ENCODE measurements around the gene CDH15. TPM values are rescaled to one million over a fixed set of nuclear protein-coding genes. Genes with fewer than 3 reads are reported as not detected.

CDH15 gene
- total and polyA plus RNA-seq, 2 of the 13 experiments (the other 11 are each of a cell fraction or from before 2014, with no cell fraction given), result 0.74 to 2.2 TPM

DNA sequence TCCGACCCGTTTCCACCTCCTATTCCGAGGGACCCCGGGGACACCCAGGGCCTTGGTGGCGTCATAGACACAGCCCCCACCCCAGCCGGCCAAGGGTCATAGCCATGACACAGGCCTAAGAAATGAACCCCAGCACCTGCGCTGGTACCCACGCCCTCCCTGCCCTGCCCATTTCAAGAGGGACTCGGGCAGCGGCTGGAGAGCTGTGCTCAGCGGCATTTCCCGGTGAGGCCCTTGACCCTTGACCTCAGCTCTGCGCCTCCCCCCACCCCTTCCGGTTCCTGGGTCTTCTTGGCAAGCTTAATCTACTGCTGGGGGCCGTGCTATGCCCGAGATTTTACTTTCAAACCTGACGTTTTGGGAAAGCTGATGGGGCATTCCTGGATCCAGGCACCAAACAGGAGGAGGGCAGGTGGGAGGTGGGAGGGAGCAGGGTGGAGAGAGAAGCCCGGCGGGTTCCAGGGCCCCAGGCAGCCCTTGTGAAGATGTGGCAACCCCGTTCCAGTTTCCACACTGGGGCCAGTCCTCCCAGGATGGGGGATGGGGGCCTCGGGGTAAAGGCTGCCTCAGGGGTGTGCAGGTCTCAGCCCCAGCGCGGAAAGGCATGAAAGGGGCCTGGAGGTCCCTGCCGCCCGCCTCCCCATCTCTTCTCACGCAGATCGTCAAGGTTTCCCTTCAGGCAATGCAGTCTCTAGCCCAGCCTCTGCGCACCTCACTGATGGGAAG is 28.7 kb downstream of the CDH15 start, which contains the start of gene SLC22A31 (continued):
- TF ChIP-seq TCF7L2 (IDR thresholded peaks at IDR 0.05; ENCODE audit: low read depth, low read length) (no peak), HMG20A (CRISPR knock-in tag; IDR thresholded peaks at IDR 0.05; ENCODE audit: borderline replicate concordance) (no peak; the same call in 1 of the 2 replicates), MXI1 (IDR thresholded peaks at IDR 0.05; ENCODE audit: borderline replicate concordance, low read depth, low read length) (peak; percentile 29; the same call in 1 of the 3 replicates), TFDP1 (CRISPR knock-in tag; IDR thresholded peaks at IDR 0.05; ENCODE audit: borderline replicate concordance) (no peak; the same call in 1 of the 2 replicates), ZBED4 (CRISPR knock-in tag; IDR thresholded peaks at IDR 0.05; ENCODE audit: borderline replicate concordance) (no peak; the same call in 1 of the 2 replicates), CAMTA2 (CRISPR knock-in tag; IDR thresholded peaks at IDR 0.05; ENCODE audit: borderline replicate concordance) (no peak), NR2F1 (CRISPR knock-in tag; IDR thresholded peaks at IDR 0.05) (peak; percentile 93 to 97), SIX1 (CRISPR knock-in tag; IDR thresholded peaks at IDR 0.05; ENCODE audit: borderline replicate concordance) (no peak), E2F1 (CRISPR knock-in tag; IDR thresholded peaks at IDR 0.05) (no peak), HNF4A (CRISPR knock-in tag; IDR thresholded peaks at IDR 0.05) (peak; percentile 55)
- TF ChIP-seq, protein P1, sequence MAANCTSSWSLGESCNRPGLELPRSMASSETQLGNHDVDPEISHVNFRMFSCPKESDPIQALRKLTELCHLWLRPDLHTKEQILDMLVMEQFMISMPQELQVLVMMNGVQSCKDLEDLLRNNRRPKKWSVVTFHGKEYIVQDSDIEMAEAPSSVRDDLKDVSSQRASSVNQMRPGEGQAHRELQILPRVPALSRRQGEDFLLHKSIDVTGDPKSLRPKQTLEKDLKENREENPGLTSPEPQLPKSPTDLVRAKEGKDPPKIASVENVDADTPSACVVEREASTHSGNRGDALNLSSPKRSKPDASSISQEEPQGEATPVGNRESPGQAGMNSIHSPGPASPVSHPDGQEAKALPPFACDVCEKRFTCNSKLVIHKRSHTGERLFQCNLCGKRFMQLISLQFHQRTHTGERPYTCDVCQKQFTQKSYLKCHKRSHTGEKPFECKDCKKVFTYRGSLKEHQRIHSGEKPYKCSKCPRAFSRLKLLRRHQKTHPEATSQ (CRISPR knock-in tag; IDR thresholded peaks at IDR 0.05; ENCODE audit: borderline replicate concordance), result 0 out of 2 replicates have a peak, but pooled peaks have one; percentile 25
